Panc1 (cell line): Measurements from ENCODE around the gene PITX1.

Experiments used
- POLR2AphosphoS5 ChIP-seq: IDR thresholded peaks from 2 replicates; pipeline ENCODE4 v1.6.1; 2012; ENCODE audit warnings: mild to moderate bottlenecking, low read depth, low read length, moderate library complexity
- SIN3A ChIP-seq: IDR thresholded peaks from 2 replicates; pipeline ENCODE4 v1.6.1; 2012; ENCODE audit warnings: low read depth, mild to moderate bottlenecking, low read length, moderate library complexity, borderline replicate concordance; ENCODE audit not compliant: insufficient read depth
- TCF7L2 ChIP-seq: IDR thresholded peaks from 2 replicates; pipeline ENCODE4 v1.6.1; 2011; ENCODE audit warnings: mild to moderate bottlenecking, low read depth, low read length, inconsistent platforms
- TF ChIP-seq, protein P1 (sequence below): fragments of 450-650 bp; IDR thresholded peaks from 2 replicates; pipeline ENCODE4 v1.5.1; 2017; ENCODE audit warnings: mild to moderate bottlenecking

DNA sequence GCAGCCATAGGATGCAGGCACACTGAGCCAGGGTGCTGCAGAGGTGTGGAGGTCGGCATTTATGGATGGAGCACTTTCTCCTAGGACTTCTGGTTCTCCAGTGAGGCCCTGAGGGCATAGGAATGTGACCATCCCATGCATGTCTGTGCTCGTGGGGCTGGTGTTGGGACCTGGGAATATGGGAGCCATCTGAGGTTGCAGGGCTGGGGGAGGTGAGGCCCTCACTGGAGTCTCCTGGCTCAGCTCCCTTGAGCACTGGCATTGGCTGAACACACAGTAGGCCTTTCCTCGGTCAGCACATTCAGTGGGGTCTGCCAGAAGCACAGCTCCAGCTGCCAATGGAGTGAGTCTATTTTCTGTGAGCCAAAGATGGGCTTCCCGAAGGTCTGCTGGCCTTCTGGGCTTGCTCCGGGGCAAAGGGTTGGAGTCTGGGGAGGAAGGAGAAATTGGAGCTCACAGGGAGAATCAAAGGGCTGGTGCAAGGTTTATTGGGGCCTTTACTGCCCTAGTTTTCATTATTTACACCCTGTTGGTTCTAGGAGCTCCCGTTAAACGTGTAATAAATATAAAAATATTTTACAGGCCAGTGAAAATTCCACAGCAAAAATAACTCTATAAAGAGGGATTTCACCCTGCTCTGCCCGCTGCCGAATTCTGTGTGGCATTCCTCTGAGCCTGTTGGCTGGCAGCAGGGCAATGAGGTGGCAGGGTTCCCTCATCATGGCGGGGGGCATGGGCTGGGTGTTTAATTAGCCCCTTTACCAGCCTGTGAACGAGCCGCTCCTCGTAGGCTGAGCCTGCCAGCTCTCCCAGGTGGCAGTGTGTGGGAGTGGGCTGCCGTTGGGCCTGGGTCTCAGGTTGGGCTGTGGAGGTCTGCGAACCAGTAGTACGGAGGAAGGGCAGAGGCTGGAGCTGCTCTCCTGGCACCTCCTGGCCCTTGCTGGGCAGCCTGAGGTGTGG is 31.6 kb upstream of the PITX1 start:
- TF ChIP-seq, protein P1, sequence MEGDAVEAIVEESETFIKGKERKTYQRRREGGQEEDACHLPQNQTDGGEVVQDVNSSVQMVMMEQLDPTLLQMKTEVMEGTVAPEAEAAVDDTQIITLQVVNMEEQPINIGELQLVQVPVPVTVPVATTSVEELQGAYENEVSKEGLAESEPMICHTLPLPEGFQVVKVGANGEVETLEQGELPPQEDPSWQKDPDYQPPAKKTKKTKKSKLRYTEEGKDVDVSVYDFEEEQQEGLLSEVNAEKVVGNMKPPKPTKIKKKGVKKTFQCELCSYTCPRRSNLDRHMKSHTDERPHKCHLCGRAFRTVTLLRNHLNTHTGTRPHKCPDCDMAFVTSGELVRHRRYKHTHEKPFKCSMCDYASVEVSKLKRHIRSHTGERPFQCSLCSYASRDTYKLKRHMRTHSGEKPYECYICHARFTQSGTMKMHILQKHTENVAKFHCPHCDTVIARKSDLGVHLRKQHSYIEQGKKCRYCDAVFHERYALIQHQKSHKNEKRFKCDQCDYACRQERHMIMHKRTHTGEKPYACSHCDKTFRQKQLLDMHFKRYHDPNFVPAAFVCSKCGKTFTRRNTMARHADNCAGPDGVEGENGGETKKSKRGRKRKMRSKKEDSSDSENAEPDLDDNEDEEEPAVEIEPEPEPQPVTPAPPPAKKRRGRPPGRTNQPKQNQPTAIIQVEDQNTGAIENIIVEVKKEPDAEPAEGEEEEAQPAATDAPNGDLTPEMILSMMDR, result no peak
- no peak for TF ChIP-seq POLR2AphosphoS5
- peak; percentile 97 for TF ChIP-seq TCF7L2
- no peak for TF ChIP-seq SIN3A
